Stomach (tissue), 9 donors: ENCODE measurements around the gene EML3. TPM values are rescaled to one million over a fixed set of nuclear protein-coding genes. Genes with fewer than 3 reads are reported as not detected.
A peak's percentile ranks its signal among the peaks of the same experiment; 100 is the strongest.
"Not testable (repeated sequence)": the region's sequence is repeated elsewhere in the genome, so short reads cannot be mapped to it uniquely, and the experiment has no call there.

Experiments
- DNase-seq, 2 donors: peaks; one replicate each; pipeline versions ENCODE4 v3.0.0 to v3.0.0-alpha.2; 2013 to 2019
- H3K27ac ChIP-seq, 5 donors: fragments of 200-600 bp in 4 of 5; sonication (generic) in 4 of 5; one replicate each; pipeline ENCODE4 v1.5.1; 2013 to 2019; ENCODE audit warnings: mild to moderate bottlenecking in 1 of 5, moderate library complexity in 1 of 5
- H3K27me3 ChIP-seq, 3 donors: fragments of 200-600 bp; sonication (generic); one replicate each; pipeline ENCODE4 v1.5.1; 2017 to 2019; ENCODE audit warnings: mixed run types in 1 of 3
- H3K36me3 ChIP-seq, 4 donors: fragments of 200-600 bp; sonication (generic); 1 replicate in 3 of 4; 2 replicates in 1 of 4; pipeline ENCODE4 v1.5.1; 2016 to 2019
- H3K4me1 ChIP-seq, 4 donors: fragments of 200-600 bp; sonication (generic); one replicate each; pipeline ENCODE4 v1.5.1; 2016 to 2019
- H3K4me3 ChIP-seq, 4 donors: fragments of 200-600 bp; sonication (generic) in 3 of 4; one replicate each; pipeline ENCODE4 v1.5.1; 2016 to 2019; ENCODE audit warnings: mild to moderate bottlenecking in 1 of 4
- H3K9me3 ChIP-seq, 4 donors: fragments of 200-600 bp; sonication (generic); one replicate each; pipeline ENCODE4 v1.5.1; 2016 to 2019
- EP300 ChIP-seq: sonication (generic); formaldehyde crosslinking; IDR thresholded peaks from one replicate; pipeline ENCODE4 v1.6.1; 2017; ENCODE audit warnings: antibody characterized with exemption
- POLR2A ChIP-seq, 4 donors: fragments of 450-650 bp; IDR thresholded peaks; one replicate each; pipeline ENCODE4 v1.6.1; 2016; ENCODE audit warnings: antibody characterized with exemption in 4 of 4, control low read depth in 2 of 4, mild to moderate bottlenecking in 1 of 4, moderate library complexity in 1 of 4
- POLR2AphosphoS5 ChIP-seq, 3 donors: sonication (generic); formaldehyde crosslinking; IDR thresholded peaks; one replicate each; pipeline ENCODE4 v1.6.1; 2016; ENCODE audit warnings: antibody characterized with exemption in 3 of 3
- WGBS, 5 donors: extraction: QIAGEN DNeasy Blood & Tissue Kit in 3 of 5; methylation state at CpG; one replicate each; pipeline versions ENCODE4 v1.1.5 to v1.1.7; 2013 to 2018; 5-methylcytosine and 5-hydroxymethylcytosine counted together
- intact Hi-C: fragments of 100-400 bp; cut with DNase I; formaldehyde crosslinking; loops from one replicate; pipeline ENCODE4 v1.15.1; 2023; ENCODE audit warnings: low total_unique reads
- polyA plus RNA-seq, 3 donors: library from polyadenylated mRNA; stranded (reverse); fragments of 200-250 nt; gene quantifications; one replicate each; pipeline ENCODE4 v1.2.3, GENCODE V29; 2013
- total RNA-seq, 5 donors: library from RNA; depleted of rRNA; stranded (reverse); fragments of >200 nt; gene quantifications; one replicate each; pipeline versions ENCODE4 v1.1.0 to v1.2.3, GENCODE V29; 2014 to 2016
- TF ChIP-seq, protein P1 (sequence below), 7 experiments: fragments of 450-650 bp in 4 of 7; fragments of 200-600 bp in 3 of 7; sonication (generic) in 3 of 7; IDR thresholded peaks; one replicate each; pipeline ENCODE4 v1.5.1; 2016 to 2019; ENCODE audit warnings: antibody characterized with exemption in 7 of 7, control low read depth in 2 of 7, mild to moderate bottlenecking in 1 of 7
- donor health status: healthy with polysubstance abuse.
- donor health status: Bipolar disorder and iron deficiency.
- donor health status: healthy.

Gene EML3
- total and polyA plus RNA-seq, 8 donors: 24.4 to 112 (median 68.6) TPM

DNA sequence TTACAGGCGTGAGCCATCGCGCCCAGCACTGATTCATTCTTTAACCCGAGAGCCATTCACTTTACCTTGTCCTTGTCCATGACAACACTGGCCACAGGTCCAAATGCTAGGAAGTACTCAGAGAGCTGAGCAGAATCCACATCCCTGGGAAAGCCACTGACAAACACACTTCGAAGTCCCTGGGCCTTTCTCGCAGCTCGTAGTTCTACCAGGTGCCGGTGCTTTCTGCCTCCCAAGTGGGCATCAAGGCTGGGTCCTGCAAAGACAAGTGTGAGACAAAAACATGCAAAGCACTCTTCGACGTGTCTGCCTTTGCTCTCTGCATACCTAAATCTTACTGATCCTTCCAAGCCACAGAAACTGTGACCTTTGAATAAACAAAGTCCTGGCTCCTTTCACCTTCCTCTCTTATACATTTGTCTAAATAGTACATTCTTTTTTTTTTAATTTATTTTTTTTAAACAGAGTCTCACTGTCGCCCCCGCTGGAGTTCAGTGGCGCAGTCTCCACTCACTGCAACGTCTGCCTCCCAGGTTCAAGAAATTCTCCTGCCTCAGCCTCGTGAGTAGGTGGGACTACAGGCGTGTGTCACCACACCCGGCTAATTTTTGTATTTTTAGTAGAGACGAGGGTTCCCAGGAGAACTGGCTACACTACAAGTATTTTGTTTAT is 23.5 kb downstream of the EML3 start:
- Histone ChIP-seq H3K36me3 (peaks cover 24 to 54% (median 53%) of the 10 kb centered on the region in 4 donors), H3K4me1 (peaks cover 43 to 70% (median 52%) of the 10 kb centered on the region in 4 donors), H3K4me3 (no peak overlapping the region), H3K27me3 (no peaks in the 10 kb centered on the region), H3K27ac (peak overlapping the region in 4 of 5 donors; percentile 32 to 98 (median 58)), H3K9me3 (no peaks in the 10 kb centered on the region)
- intact Hi-C loops: no loop called here
- peak in 1 of 2 donors; percentile 32 for DNase-seq
- TF ChIP-seq POLR2AphosphoS5 (IDR thresholded peaks at IDR 0.05): no peak
- TF ChIP-seq POLR2A (IDR thresholded peaks at IDR 0.05): no peak
- TF ChIP-seq EP300: no peak
- TF ChIP-seq, protein P1, sequence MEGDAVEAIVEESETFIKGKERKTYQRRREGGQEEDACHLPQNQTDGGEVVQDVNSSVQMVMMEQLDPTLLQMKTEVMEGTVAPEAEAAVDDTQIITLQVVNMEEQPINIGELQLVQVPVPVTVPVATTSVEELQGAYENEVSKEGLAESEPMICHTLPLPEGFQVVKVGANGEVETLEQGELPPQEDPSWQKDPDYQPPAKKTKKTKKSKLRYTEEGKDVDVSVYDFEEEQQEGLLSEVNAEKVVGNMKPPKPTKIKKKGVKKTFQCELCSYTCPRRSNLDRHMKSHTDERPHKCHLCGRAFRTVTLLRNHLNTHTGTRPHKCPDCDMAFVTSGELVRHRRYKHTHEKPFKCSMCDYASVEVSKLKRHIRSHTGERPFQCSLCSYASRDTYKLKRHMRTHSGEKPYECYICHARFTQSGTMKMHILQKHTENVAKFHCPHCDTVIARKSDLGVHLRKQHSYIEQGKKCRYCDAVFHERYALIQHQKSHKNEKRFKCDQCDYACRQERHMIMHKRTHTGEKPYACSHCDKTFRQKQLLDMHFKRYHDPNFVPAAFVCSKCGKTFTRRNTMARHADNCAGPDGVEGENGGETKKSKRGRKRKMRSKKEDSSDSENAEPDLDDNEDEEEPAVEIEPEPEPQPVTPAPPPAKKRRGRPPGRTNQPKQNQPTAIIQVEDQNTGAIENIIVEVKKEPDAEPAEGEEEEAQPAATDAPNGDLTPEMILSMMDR (IDR thresholded peaks at IDR 0.05): no peak
- WGBS, 5 donors: 54 to 63% (median 60%) methylated on average over 18 of the region's 18 CpGs

DNA sequence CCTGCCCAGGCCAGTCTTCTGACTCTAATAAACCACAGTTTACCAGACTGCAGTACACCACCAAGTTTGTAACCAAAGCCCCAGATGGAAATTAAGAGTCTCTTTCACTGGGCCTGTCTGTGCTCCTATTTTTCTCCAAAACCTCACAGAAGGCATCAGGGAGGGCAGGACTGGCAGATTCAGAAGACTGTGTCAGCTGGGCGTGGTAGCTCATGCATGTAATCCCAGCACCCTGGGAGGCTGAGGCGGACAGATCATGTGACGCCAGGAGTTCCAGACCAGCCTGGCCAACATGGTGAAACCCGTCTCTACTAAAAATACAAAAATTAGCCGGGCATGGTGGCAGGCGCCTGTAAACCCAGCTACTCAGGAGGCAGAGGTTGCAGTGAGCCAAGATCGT is 27.2 kb downstream of the EML3 start:
- H3K4me3 ChIP-seq, H3K27me3 ChIP-seq, DNase-seq, intact Hi-C loops, H3K27ac ChIP-seq, H3K9me3 ChIP-seq: not testable (repeated sequence)
- Histone ChIP-seq H3K4me1 (peaks cover 14 to 41% (median 29%) of the 10 kb centered on the region in 4 donors), H3K36me3 (peaks cover 29 to 83% (median 75%) of the 10 kb centered on the region in 4 donors)
- WGBS, 5 donors: 84 to 97% (median 92%) methylated on average over 7 of the region's 7 CpGs

DNA sequence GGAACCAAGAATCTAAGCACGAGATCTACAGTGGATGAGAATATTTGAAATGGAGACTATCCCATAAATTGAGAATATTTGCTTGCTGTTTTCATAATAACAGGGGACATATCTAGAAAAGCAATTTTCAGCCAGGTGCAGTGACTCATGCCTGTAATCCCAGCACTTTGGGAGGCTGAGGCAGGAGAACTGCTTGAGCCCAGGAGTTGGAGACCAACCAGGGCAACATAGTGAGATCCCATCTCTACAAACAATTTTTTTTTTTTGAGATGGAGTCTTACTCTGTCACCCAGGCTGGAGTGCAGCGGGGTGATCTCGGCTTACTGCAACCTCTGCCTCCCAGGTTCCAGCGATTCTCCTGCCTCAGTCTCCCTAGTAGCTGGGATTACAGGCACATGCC is 30.8 kb downstream of the EML3 start:
- 91 to 99% (median 98%) methylated on average over 4 of the region's 4 CpGs for WGBS, 5 donors
- intact Hi-C loops, H3K4me3 ChIP-seq, H3K27me3 ChIP-seq, H3K9me3 ChIP-seq, H3K27ac ChIP-seq, DNase-seq: not testable (repeated sequence)
- H3K36me3 ChIP-seq: peaks cover 34 to 96% (median 89%) of the 10 kb centered on the region in 4 donors
- H3K4me1 ChIP-seq: peaks cover 0 to 16% (median 7%) of the 10 kb centered on the region in 4 donors

DNA sequence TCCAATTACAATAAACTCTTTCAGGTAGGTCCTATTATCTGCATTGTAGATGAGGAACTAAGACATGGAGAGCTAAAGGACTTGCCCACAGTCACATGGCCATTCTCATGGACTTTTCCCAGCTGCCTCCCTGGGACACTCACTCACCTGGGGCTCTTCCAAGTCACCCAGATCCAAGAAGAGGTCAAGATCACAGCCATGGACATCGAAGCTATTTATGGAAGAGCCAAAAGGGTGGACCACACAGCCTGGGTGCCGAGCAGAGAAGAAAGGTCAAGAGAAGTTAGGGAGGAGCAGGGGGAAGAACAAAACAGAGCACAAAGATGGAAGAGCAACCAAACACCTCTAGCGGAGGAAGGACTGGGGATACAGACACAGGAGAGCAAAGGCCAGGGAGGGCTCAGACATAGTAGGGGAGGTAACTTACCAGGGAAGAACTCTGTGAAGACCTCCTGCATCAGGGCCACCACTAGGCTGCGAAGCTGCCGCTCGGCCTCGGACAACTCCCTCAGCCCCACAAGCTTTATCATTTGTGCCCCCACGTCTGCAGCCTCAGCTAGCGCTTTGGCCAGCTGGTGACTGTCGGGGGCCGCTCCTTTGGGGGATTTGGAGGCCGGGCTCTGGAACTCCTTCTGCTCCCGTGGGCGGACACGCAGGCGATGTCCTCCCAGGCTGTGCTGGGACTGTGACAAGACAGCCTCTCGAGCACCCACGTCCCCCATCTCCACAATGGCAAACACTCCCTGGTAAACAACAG is 31.4 kb downstream of the EML3 start:
- DNase-seq: no peak
- no peaks in the 10 kb centered on the region for H3K27me3 ChIP-seq
- no peak overlapping the region for H3K4me3 ChIP-seq
- peaks cover 30 to 96% (median 89%) of the 10 kb centered on the region in 4 donors for H3K36me3 ChIP-seq
- no peak for TF ChIP-seq POLR2AphosphoS5 (IDR thresholded peaks at IDR 0.05)
- TF ChIP-seq EP300: no peak
- TF ChIP-seq POLR2A (IDR thresholded peaks at IDR 0.05): no peak
- TF ChIP-seq, protein P1 (IDR thresholded peaks at IDR 0.05): no peak
- intact Hi-C loops: no loop called here
- H3K4me1 ChIP-seq: peaks cover 5 to 22% (median 12%) of the 10 kb centered on the region in 4 donors
- H3K27ac ChIP-seq: no peak overlapping the region
- WGBS, 5 donors: 90 to 95% (median 93%) methylated on average over 18 of the region's 18 CpGs
- H3K9me3 ChIP-seq: no peaks in the 10 kb centered on the region

DNA sequence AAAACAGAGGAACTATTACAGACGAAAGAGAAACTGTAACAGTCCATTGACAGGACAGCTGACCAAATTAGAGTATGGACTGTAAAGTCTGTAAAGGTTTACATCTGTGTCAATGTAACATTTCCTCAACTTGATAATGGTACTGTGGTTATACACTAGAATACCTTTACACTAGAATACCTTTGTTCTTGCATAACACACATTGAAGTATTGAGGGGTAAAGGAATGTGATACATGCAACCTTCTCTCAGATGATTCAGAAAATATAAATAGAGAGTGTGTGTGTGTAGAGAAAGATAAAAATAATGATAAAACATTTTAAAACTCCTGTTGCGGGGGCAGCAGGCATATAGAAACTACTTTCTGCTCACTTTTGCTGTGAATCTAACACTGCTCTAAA is 33.3 kb downstream of the EML3 start:
- H3K27ac ChIP-seq: no peak overlapping the region
- WGBS, 5 donors: 71 to 94% (median 81%) methylated on average over 2 of the region's 2 CpGs
- peaks cover 20 to 83% (median 79%) of the 10 kb centered on the region in 4 donors for H3K36me3 ChIP-seq
- no peaks in the 10 kb centered on the region for H3K9me3 ChIP-seq
- intact Hi-C loops: no loop called here
- TF ChIP-seq, protein P1 (IDR thresholded peaks at IDR 0.05): no peak
- TF ChIP-seq POLR2AphosphoS5 (IDR thresholded peaks at IDR 0.05): no peak
- no peak for TF ChIP-seq POLR2A (IDR thresholded peaks at IDR 0.05)
- no peak for TF ChIP-seq EP300
- no peaks in the 10 kb centered on the region for H3K27me3 ChIP-seq
- H3K4me3 ChIP-seq: no peak overlapping the region
- DNase-seq: no peak
- H3K4me1 ChIP-seq: peaks cover 21 to 34% (median 30%) of the 10 kb centered on the region in 4 donors
